ENCODE data around the gene BBX. TPM values are rescaled to one million over a fixed set of nuclear protein-coding genes. Genes with fewer than 3 reads are reported as not detected.
A peak's percentile ranks its signal among the peaks of the same experiment; 100 is the strongest.

The BBX gene
- total RNA-seq, 4 donors from 2014 or later = 55.6 to 86.7 (median 73.0) TPM

DNA sequence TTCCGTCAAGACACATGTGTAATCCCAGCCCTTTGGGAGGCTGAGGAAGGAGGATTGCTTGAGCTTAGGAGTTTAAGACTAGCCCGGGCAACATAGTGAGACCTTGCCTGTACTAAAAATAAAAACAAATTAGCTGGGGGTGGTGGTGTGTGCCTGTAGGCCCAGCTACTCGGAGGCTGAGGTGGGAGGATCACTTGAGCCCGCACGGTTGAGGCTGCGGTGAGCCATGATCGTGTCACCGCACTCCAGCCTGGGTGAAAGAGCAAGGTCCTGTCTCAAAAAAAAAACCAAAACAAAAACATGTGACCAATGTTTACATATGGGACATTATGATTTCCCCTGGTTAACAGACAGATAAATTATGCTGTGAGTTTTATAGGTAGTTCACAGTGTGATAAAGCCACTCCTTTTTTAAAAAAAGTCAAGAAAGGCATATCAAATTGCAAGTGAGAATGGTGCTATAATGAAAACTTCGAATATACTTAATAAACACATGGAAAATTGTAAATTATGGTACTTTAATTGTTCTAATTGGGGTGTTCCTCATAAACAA, 9.2 kb downstream of the BBX start:
- Histone ChIP-seq H3K27ac (no peak overlapping the region), H3K9me3 (no peaks in the 10 kb centered on the region), H3K36me3 (no peaks in the 10 kb centered on the region), H3K4me1 (peaks cover 0 to 10% (median 0%) of the 10 kb centered on the region in 3 donors), H3K27me3 (no peaks in the 10 kb centered on the region), H3K4me3 (no peak overlapping the region)
- TF ChIP-seq, protein P1, sequence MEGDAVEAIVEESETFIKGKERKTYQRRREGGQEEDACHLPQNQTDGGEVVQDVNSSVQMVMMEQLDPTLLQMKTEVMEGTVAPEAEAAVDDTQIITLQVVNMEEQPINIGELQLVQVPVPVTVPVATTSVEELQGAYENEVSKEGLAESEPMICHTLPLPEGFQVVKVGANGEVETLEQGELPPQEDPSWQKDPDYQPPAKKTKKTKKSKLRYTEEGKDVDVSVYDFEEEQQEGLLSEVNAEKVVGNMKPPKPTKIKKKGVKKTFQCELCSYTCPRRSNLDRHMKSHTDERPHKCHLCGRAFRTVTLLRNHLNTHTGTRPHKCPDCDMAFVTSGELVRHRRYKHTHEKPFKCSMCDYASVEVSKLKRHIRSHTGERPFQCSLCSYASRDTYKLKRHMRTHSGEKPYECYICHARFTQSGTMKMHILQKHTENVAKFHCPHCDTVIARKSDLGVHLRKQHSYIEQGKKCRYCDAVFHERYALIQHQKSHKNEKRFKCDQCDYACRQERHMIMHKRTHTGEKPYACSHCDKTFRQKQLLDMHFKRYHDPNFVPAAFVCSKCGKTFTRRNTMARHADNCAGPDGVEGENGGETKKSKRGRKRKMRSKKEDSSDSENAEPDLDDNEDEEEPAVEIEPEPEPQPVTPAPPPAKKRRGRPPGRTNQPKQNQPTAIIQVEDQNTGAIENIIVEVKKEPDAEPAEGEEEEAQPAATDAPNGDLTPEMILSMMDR (IDR thresholded peaks at IDR 0.05) = no peak
- TF ChIP-seq POLR2AphosphoS5 (IDR thresholded peaks at IDR 0.05) (no peak), EP300 (IDR thresholded peaks at IDR 0.05) (no peak), POLR2A (IDR thresholded peaks at IDR 0.05) (no peak)
- ATAC-seq = no peak
- WGBS, 2 donors (ENCODE audit: low coverage in 1 of 2) = 88 to 90% methylated on average over 6 of the region's 9 CpGs

DNA sequence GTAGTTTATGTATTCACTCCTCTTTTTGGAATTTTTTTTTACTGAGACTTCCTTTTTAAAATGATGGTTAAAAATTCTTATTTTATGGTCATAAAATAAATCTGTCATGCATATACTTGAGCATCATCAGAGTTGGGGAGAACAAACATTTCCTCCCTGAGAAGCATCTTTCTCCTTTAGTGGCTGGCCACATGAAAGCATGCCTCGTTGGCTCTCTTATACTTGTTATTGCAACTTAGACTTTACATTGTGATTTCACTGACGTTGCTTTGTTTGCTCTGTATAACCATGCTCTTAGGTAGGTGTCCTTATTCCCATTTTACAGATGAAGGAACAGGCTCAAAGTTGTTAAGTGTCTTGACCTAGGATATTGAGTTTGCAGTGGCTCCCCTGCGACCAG, 18.1 kb downstream of the BBX start:
- Histone ChIP-seq H3K27ac (no peak overlapping the region), H3K4me1 (peaks cover 0 to 20% (median 0%) of the 10 kb centered on the region in 3 donors), H3K9me3 (no peaks in the 10 kb centered on the region), H3K27me3 (no peaks in the 10 kb centered on the region), H3K4me3 (no peak overlapping the region), H3K36me3 (no peaks in the 10 kb centered on the region)
- TF ChIP-seq POLR2AphosphoS5 (IDR thresholded peaks at IDR 0.05) (no peak), POLR2A (IDR thresholded peaks at IDR 0.05) (no peak), EP300 (IDR thresholded peaks at IDR 0.05) (no peak)
- TF ChIP-seq, protein P1 (IDR thresholded peaks at IDR 0.05) = no peak
- no peak for ATAC-seq
- WGBS, 2 donors (ENCODE audit: low coverage in 1 of 2) = 85 to 87% methylated on average over 2 to 3 of the region's 3 CpGs

DNA sequence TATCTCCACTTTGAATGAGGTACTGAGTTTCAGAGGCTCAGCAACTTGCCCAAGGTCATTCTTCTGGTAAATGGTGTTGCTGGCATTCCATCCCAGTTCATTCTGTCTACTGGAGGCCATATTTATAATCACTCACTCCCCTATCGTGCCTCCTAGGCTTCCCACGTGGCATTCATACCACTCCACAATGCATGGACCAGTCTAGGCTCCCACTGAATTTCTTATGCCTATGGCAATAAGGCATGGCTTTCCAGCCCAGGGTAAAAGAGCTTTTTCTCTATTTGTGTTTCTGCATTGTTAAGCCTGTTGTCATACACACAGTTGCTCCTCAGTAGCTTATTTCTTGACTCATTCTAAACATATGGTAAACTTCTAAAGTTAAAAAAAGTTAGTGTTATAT, 19.9 kb downstream of the BBX start:
- no peak for ATAC-seq
- H3K27ac ChIP-seq = no peak overlapping the region
- no peaks in the 10 kb centered on the region for H3K36me3 ChIP-seq
- no peaks in the 10 kb centered on the region for H3K27me3 ChIP-seq
- H3K9me3 ChIP-seq = no peaks in the 10 kb centered on the region
- TF ChIP-seq POLR2AphosphoS5 (IDR thresholded peaks at IDR 0.05) (no peak), POLR2A (IDR thresholded peaks at IDR 0.05) (no peak), EP300 (IDR thresholded peaks at IDR 0.05) (no peak)
- TF ChIP-seq, protein P1 (IDR thresholded peaks at IDR 0.05) = no peak
- H3K4me1 ChIP-seq = peaks cover 0 to 15% (median 0%) of the 10 kb centered on the region in 3 donors
- WGBS, 2 donors (ENCODE audit: low coverage in 1 of 2) = 50 to 69% methylated on average over 2 of the region's 2 CpGs
- H3K4me3 ChIP-seq = no peak overlapping the region

DNA sequence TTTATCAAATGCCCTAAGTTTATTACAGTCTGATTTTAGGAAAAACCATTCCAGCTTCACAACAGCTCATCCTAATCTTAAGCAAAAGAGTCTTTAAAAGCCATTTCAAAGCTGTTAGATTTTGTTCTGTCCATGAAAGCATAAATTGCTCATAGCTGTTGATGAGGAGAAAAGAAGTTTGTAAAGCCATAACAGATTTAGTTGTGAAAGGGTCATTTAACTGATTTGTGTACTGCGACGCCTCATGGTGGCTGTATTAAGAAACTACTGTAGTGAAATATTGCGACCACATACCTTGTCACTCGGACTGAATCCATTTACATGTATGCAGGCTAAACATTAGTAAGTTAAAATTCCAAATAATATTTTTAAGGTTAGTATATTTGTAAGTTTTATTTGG, 20.9 kb downstream of the BBX start:
- TF ChIP-seq POLR2A (IDR thresholded peaks at IDR 0.05) = no peak
- TF ChIP-seq, protein P1 (IDR thresholded peaks at IDR 0.05) = peak in 1 of 4 experiments; percentile 21
- 77 to 79% methylated on average over 4 of the region's 4 CpGs for WGBS, 2 donors (ENCODE audit: low coverage in 1 of 2)
- ATAC-seq = no peak
- no peaks in the 10 kb centered on the region for H3K36me3 ChIP-seq
- peaks cover 0 to 13% (median 0%) of the 10 kb centered on the region in 3 donors for H3K4me1 ChIP-seq
- H3K27me3 ChIP-seq = no peaks in the 10 kb centered on the region
- no peaks in the 10 kb centered on the region for H3K9me3 ChIP-seq
- H3K4me3 ChIP-seq = no peak overlapping the region
- no peak overlapping the region for H3K27ac ChIP-seq

DNA sequence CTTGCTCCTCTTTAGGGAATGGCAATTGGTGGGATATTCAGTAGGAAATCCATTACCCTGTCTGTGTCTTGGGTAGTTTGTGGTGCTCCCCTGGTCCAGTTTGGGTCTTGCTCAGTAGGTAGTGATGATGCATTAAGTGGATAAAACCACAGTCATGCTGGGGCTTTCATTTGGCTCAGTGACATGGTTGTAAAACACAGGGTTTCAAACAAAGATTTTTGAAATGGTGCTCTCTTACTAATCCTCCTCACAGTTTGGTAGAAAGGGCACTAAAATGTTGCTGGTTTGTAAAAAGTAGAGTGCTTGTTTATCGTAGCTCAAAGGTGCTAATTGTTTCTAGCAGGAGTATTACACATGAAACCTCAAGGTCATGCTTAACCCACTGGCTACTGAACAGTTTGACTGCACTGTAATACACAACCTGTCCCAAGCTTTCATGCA, 22.9 kb downstream of the BBX start:
- TF ChIP-seq, protein P1 (IDR thresholded peaks at IDR 0.05) = no peak
- no peak for TF ChIP-seq EP300 (IDR thresholded peaks at IDR 0.05)
- TF ChIP-seq POLR2A (IDR thresholded peaks at IDR 0.05) = no peak
- TF ChIP-seq POLR2AphosphoS5 (IDR thresholded peaks at IDR 0.05) = no peak
- Histone ChIP-seq H3K9me3 (no peaks in the 10 kb centered on the region), H3K4me3 (no peak overlapping the region), H3K36me3 (no peaks in the 10 kb centered on the region), H3K27me3 (no peaks in the 10 kb centered on the region), H3K27ac (no peak overlapping the region), H3K4me1 (peaks cover 0 to 15% (median 0%) of the 10 kb centered on the region in 3 donors)
- WGBS, 2 donors (ENCODE audit: low coverage in 1 of 2) = 81% methylated on average over 1 of the region's 1 CpG; no CpG with 5 or more reads in 1 of the 2 donors
- ATAC-seq = no peak

Measured in gastroesophageal sphincter (tissue), 4 donors.